Tibial nerve (tissue), 4 donors: ENCODE results near the gene FSTL4.

Experiments used
- CTCF ChIP-seq, 5 experiments: fragments of 200-600 bp in 3 of 5; fragments of 450-650 bp in 2 of 5; sonication (generic) in 3 of 5; IDR thresholded peaks; one replicate each; pipeline ENCODE4 v1.5.1; 2016 to 2019; ENCODE audit warnings: antibody characterized with exemption in 5 of 5, mild to moderate bottlenecking in 3 of 5, moderate library complexity in 2 of 5
- EP300 ChIP-seq, 2 donors: sonication (generic); formaldehyde crosslinking; IDR thresholded peaks; one replicate each; pipeline ENCODE4 v1.6.1; 2017; ENCODE audit warnings: antibody characterized with exemption in 2 of 2, mild to moderate bottlenecking in 1 of 2

- TF ChIP-seq CTCF (IDR thresholded peaks at IDR 0.05) (no peak), EP300 (IDR thresholded peaks at IDR 0.05) (no peak)
Measured at GRCh38 chr5:133229931-133230664, 382.2 kb downstream of the FSTL4 start.
